OCI-LY1 (cell line): ENCODE data around the gene NLRP14.

Experiments used
- H2AFZ ChIP-seq: fragments of 200-600 bp; sonication (generic), shearing (Covaris generic); 2 replicates; pipeline ENCODE4 v1.6.0; 2014; ENCODE audit warnings: antibody characterized with exemption, mild to moderate bottlenecking, low read length
- H3F3A ChIP-seq: fragments of 200-600 bp; sonication (generic), shearing (Covaris generic); 2 replicates; pipeline ENCODE4 v1.6.0; 2014; ENCODE audit warnings: mild to moderate bottlenecking, antibody characterized with exemption, low read length, moderate library complexity; ENCODE audit not compliant: insufficient read depth
- H3K27ac ChIP-seq: fragments of 200-600 bp; sonication (generic); 2 replicates; pipeline ENCODE4 v1.5.1; 2014; ENCODE audit warnings: low read length, mixed run types, mild to moderate bottlenecking, low read depth; ENCODE audit not compliant: poor library complexity, severe bottlenecking
- H3K27me3 ChIP-seq: fragments of 200-600 bp; sonication (generic); 2 replicates; pipeline ENCODE4 v1.6.0; 2014; ENCODE audit warnings: antibody characterized with exemption, mild to moderate bottlenecking, low read length, moderate library complexity; ENCODE audit not compliant: insufficient read depth
- H3K36me3 ChIP-seq: fragments of 200-600 bp; sonication (generic); 2 replicates; pipeline ENCODE4 v1.6.1; 2014; ENCODE audit warnings: mild to moderate bottlenecking, antibody characterized with exemption, low read length, moderate library complexity, mixed read lengths; ENCODE audit not compliant: insufficient read depth
- H3K4me1 ChIP-seq: fragments of 200-600 bp; sonication (generic); 2 replicates; pipeline ENCODE4 v1.5.1; 2014; ENCODE audit warnings: mild to moderate bottlenecking, low read length, moderate library complexity; ENCODE audit not compliant: insufficient read depth, severe bottlenecking
- H3K4me2 ChIP-seq: fragments of 200-600 bp; sonication (generic), shearing (Covaris generic); 2 replicates; pipeline ENCODE4 v1.6.1; 2014; ENCODE audit warnings: low read length
- H3K4me3 ChIP-seq: fragments of 200-600 bp; sonication (generic); 2 replicates; pipeline ENCODE4 v1.5.1; 2014; ENCODE audit warnings: low read length, low read depth, mild to moderate bottlenecking, mixed read lengths; ENCODE audit not compliant: poor library complexity, severe bottlenecking
- H3K79me2 ChIP-seq: fragments of 200-600 bp; shearing (Covaris generic); 2 replicates; pipeline ENCODE4 v1.6.1; 2016; ENCODE audit warnings: mixed run types, low read length, mixed read lengths; ENCODE audit not compliant: insufficient read depth
- H3K9ac ChIP-seq: fragments of 200-600 bp; sonication (generic), shearing (Covaris generic); 2 replicates; pipeline ENCODE4 v1.6.1; 2014; ENCODE audit warnings: mild to moderate bottlenecking, low read length, mixed read lengths
- H3K9me2 ChIP-seq: fragments of 200-600 bp; sonication (generic), shearing (Covaris generic); 2 replicates; pipeline ENCODE4 v1.6.1; 2014; ENCODE audit warnings: low read depth, mild to moderate bottlenecking, low read length, mixed read lengths
- H3K9me3 ChIP-seq: fragments of 200-600 bp; shearing (Covaris generic); 2 replicates; pipeline ENCODE4 v1.6.1; 2014; ENCODE audit warnings: low read length, mixed read lengths
- H4K20me1 ChIP-seq: fragments of 200-600 bp; sonication (generic), shearing (Covaris generic); 2 replicates; pipeline ENCODE4 v1.6.0; 2016; ENCODE audit warnings: mild to moderate bottlenecking, low read length; ENCODE audit not compliant: insufficient read depth
- CTCF ChIP-seq: fragments of 200-600 bp; sonication (generic), shearing (Covaris generic); IDR thresholded peaks from 2 replicates; pipeline ENCODE4 v1.5.1; 2017; ENCODE audit warnings: mild to moderate bottlenecking, antibody characterized with exemption, low read length, moderate library complexity, mixed read lengths
- EZH2 ChIP-seq: fragments of 200-600 bp; sonication (generic), shearing (Covaris generic); IDR thresholded peaks from 2 replicates; pipeline ENCODE4 v1.8.0; 2017; ENCODE audit warnings: borderline replicate concordance, mixed run types, mild to moderate bottlenecking, antibody characterized with exemption, low read length, moderate library complexity, mixed read lengths

NLRP14 gene

GRCh38 chr11:7014118-7014517 lies 6.2 kb upstream of the NLRP14 start:
- TF ChIP-seq CTCF: no peak
- no peak for TF ChIP-seq EZH2

GRCh38 chr11:7016011-7016410 lies 4.3 kb upstream of the NLRP14 start:
- no peak overlapping the region for H3K27ac ChIP-seq

More at GRCh38 chr11:7014118-7014517, 6.2 kb upstream of the NLRP14 start:
- Histone ChIP-seq H3K9ac (no peak overlapping the region), H3K4me1 (no peaks in the 10 kb centered on the region), H3K9me3 (no peaks in the 10 kb centered on the region), H3K27me3 (no peaks in the 10 kb centered on the region), H3K9me2 (no peaks in the 10 kb centered on the region), H3F3A (no peaks in the 10 kb centered on the region), H2AFZ (no peak overlapping the region), H3K4me2 (no peak overlapping the region), H3K4me3 (no peak overlapping the region), H3K36me3 (no peaks in the 10 kb centered on the region), H3K27ac (no peak overlapping the region), H4K20me1 (no peaks in the 10 kb centered on the region), H3K79me2 (no peaks in the 10 kb centered on the region)

GRCh38 chr11:7019500-7020182 lies 638 bp upstream of the NLRP14 start:
- H3K9me3 ChIP-seq: no peaks in the 10 kb centered on the region
- no peak overlapping the region for H2AFZ ChIP-seq
- no peak overlapping the region for H3K9ac ChIP-seq
- H3F3A ChIP-seq: no peaks in the 10 kb centered on the region
- no peaks in the 10 kb centered on the region for H3K79me2 ChIP-seq
- H3K4me1 ChIP-seq: no peaks in the 10 kb centered on the region
- no peaks in the 10 kb centered on the region for H3K36me3 ChIP-seq
- H3K9me2 ChIP-seq: no peaks in the 10 kb centered on the region
- H3K4me3 ChIP-seq: no peak overlapping the region
- no peaks in the 10 kb centered on the region for H4K20me1 ChIP-seq
- no peak overlapping the region for H3K4me2 ChIP-seq
- TF ChIP-seq EZH2 (no peak), CTCF (no peak)
- H3K27ac ChIP-seq: no peak overlapping the region
- no peaks in the 10 kb centered on the region for H3K27me3 ChIP-seq

More at GRCh38 chr11:7016011-7016410, 4.3 kb upstream of the NLRP14 start:
- Histone ChIP-seq H3K4me3 (no peak overlapping the region), H3K9me2 (no peaks in the 10 kb centered on the region), H2AFZ (no peak overlapping the region), H3K36me3 (no peaks in the 10 kb centered on the region), H4K20me1 (no peaks in the 10 kb centered on the region), H3K9ac (no peak overlapping the region), H3K79me2 (no peaks in the 10 kb centered on the region), H3K27me3 (no peaks in the 10 kb centered on the region), H3K4me2 (no peak overlapping the region), H3K9me3 (no peaks in the 10 kb centered on the region), H3K4me1 (no peaks in the 10 kb centered on the region), H3F3A (no peaks in the 10 kb centered on the region)
- TF ChIP-seq CTCF (no peak), EZH2 (no peak)
